K562 (cell line): ENCODE results near the gene SYF2. TPM values are rescaled to one million over a fixed set of nuclear protein-coding genes. Genes with fewer than 3 reads are reported as not detected.

Experiments
- ATAC-seq: fragments of 200-7000 bp; cut with Tn5 transposase; 3 replicates; pipeline ENCODE4 v1.9.1; 2020; ENCODE audit warnings: moderate library complexity
- BruUV-seq: library from RNA; stranded (reverse); fragments of 400-500 nt; replicated peaks from 2 replicates; lab custom pipeline; 2021; lab: Mats Ljungman, UMichigan
- CTCF ChIA-PET: fragments of 300-600 bp; formaldehyde crosslinking; extraction: SDS; loops from one replicate; lab custom pipeline; 2021; ENCODE audit warnings: low intra/inter-chr PET ratio; lab: Yijun Ruan, JAX
- POLR2A ChIA-PET: fragments of 300-600, 350-650 bp; sonication (Branson Sonifier 250); formaldehyde crosslinking; extraction: SDS; loops from one replicate; lab custom pipeline; 2021; ENCODE audit warnings: antibody characterized with exemption, inconsistent platforms; lab: Yijun Ruan, JAX
- DNase-seq, 4 experiments: peaks; one replicate each; pipeline versions ENCODE4 v3.0.0 to v3.0.0-alpha.2; 2011 to 2018; ENCODE audit warnings: low spot score in 3 of 4, mixed read lengths in 3 of 4; ENCODE audit errors: extremely low read depth in 1 of 4
- FAIRE-seq: peaks from 2 replicates; lab custom pipeline; 2011; peaks lifted over from hg19 to GRCh38; lab: Jason Lieb, UNC
- H2AFZ ChIP-seq: 2 replicates; pipeline ENCODE4 v1.6.0; 2011; ENCODE audit warnings: low read depth, low read length, control low read depth, inconsistent platforms
- H3K27ac ChIP-seq: fragments of 200-600 bp; 3 replicates; pipeline ENCODE4 v1.8.0; 2011; ENCODE audit warnings: low read depth, mild to moderate bottlenecking, control low read depth, inconsistent platforms, low read length, moderate library complexity, mixed read lengths; ENCODE audit errors: extremely low read depth
- H3K27me3 ChIP-seq, 2 experiments: fragments of 300-600 bp in 1 of 2; 2 replicates in 1 of 2; 3 replicates in 1 of 2; pipeline versions ENCODE4 v1.6.0 to v1.8.0; 2011; ENCODE audit warnings: inconsistent platforms in 2 of 2, low read length in 2 of 2, mild to moderate bottlenecking in 1 of 2, mixed read lengths in 1 of 2, moderate library complexity in 1 of 2; ENCODE audit not compliant: control insufficient read depth in 2 of 2, insufficient read depth in 2 of 2
- H3K36me3 ChIP-seq: fragments of 300-600 bp; 3 replicates; pipeline ENCODE4 v1.8.0; 2011; ENCODE audit warnings: mild to moderate bottlenecking, low read length, inconsistent platforms; ENCODE audit not compliant: control insufficient read depth, insufficient read depth
- H3K4me1 ChIP-seq, 2 experiments: fragments of 200-600 bp in 1 of 2; replicated peaks in 1 of 2; 2 replicates in 1 of 2; 3 replicates in 1 of 2; pipeline versions ENCODE4 v1.5.1 to v1.8.0; 2011; ENCODE audit warnings: inconsistent platforms in 2 of 2, low read length in 2 of 2, mild to moderate bottlenecking in 1 of 2, mixed read lengths in 1 of 2, moderate library complexity in 1 of 2; ENCODE audit not compliant: control insufficient read depth in 2 of 2, insufficient read depth in 2 of 2
- H3K4me2 ChIP-seq: 2 replicates; pipeline ENCODE4 v1.6.1; 2011; ENCODE audit warnings: low read length, control low read depth, inconsistent platforms, mixed read lengths; ENCODE audit not compliant: insufficient read depth
- H3K4me3 ChIP-seq: fragments of 200-600 bp; sonication (generic), shearing (Covaris generic); 2 replicates; pipeline ENCODE4 v1.5.1; 2016; ENCODE audit warnings: control low read depth, inconsistent platforms
- H3K79me2 ChIP-seq: fragments of 200-600 bp; 3 replicates; pipeline ENCODE4 v1.8.0; 2011; ENCODE audit warnings: low read length, inconsistent platforms; ENCODE audit not compliant: control insufficient read depth, insufficient read depth
- H3K9ac ChIP-seq, 2 experiments: 2 replicates each; pipeline versions ENCODE4 v1.6.0 to v1.6.1; 2011; ENCODE audit warnings: low read depth in 2 of 2, low read length in 2 of 2, control low read depth in 1 of 2, inconsistent platforms in 1 of 2, mild to moderate bottlenecking in 1 of 2, mixed read lengths in 1 of 2; ENCODE audit not compliant: insufficient read depth in 1 of 2
- H3K9me1 ChIP-seq: one replicate; pipeline ENCODE4 v1.6.0; 2011; ENCODE audit warnings: inconsistent platforms, mild to moderate bottlenecking, low read length, moderate library complexity; ENCODE audit not compliant: control insufficient read depth, insufficient read depth
- H3K9me3 ChIP-seq: replicated peaks from 2 replicates; pipeline ENCODE4 v1.5.1; 2011; ENCODE audit warnings: low read depth, low read length, inconsistent platforms; ENCODE audit not compliant: control insufficient read depth, insufficient read depth
- H4K20me1 ChIP-seq: replicated peaks from 2 replicates; pipeline ENCODE4 v1.6.1; 2011; ENCODE audit warnings: low read length, inconsistent platforms, mixed read lengths; ENCODE audit not compliant: control insufficient read depth, insufficient read depth
- BHLHE40 ChIP-seq: IDR thresholded peaks from 2 replicates; pipeline ENCODE4 v1.6.1; 2011; ENCODE audit warnings: low read length, improper control_type of control experiment
- CHAMP1 ChIP-seq: fragments of 450-650 bp; IDR thresholded peaks from 2 replicates; pipeline ENCODE4 v1.6.1; 2016; ENCODE audit warnings: mild to moderate bottlenecking
- DPF2 ChIP-seq: fragments of 450-650 bp; IDR thresholded peaks from 2 replicates; pipeline ENCODE4 v1.6.1; 2016
- E4F1 ChIP-seq: fragments of 250-450 bp; sonication (Bioruptor Pico); IDR thresholded peaks from 2 replicates; pipeline ENCODE4 v1.5.0; 2021; ENCODE audit warnings: mild to moderate bottlenecking, borderline replicate concordance
- HDAC8 ChIP-seq: fragments of 450-650 bp; IDR thresholded peaks from 2 replicates; pipeline ENCODE4 v1.6.1; 2016; ENCODE audit warnings: mild to moderate bottlenecking, missing genetic modification characterization, moderate library complexity, missing compliant biosample characterization
- HOXB6 ChIP-seq: fragments of 250-450 bp; sonication (Bioruptor Pico); IDR thresholded peaks from 2 replicates; pipeline ENCODE4 v1.5.1; 2022; ENCODE audit warnings: mild to moderate bottlenecking, borderline replicate concordance
- NCOA6 ChIP-seq: fragments of 450-650 bp; IDR thresholded peaks from 2 replicates; pipeline ENCODE4 v1.6.1; 2017; ENCODE audit warnings: mild to moderate bottlenecking
- SIRT6 ChIP-seq: IDR thresholded peaks from one replicate; pipeline ENCODE4 v1.6.1; 2012; ENCODE audit warnings: low read depth, mild to moderate bottlenecking, control low read depth, inconsistent platforms, low read length, moderate library complexity
- TGIF2 ChIP-seq: sonication (generic); formaldehyde crosslinking; IDR thresholded peaks from 2 replicates; pipeline ENCODE4 v1.8.1; 2022; ENCODE audit warnings: mild to moderate bottlenecking, missing genetic modification reagents, moderate library complexity
- USF2 ChIP-seq: sonication (generic); formaldehyde crosslinking; IDR thresholded peaks from 2 replicates; pipeline ENCODE4 v1.5.0; 2020; ENCODE audit warnings: missing genetic modification reagents
- ZC3H11A ChIP-seq: IDR thresholded peaks from 2 replicates; pipeline ENCODE4 v1.6.1; 2012; ENCODE audit warnings: low read depth, low read length, improper control_type of control experiment
- ZFP30 ChIP-seq: fragments of 250-450 bp; sonication (Bioruptor Pico); IDR thresholded peaks from 2 replicates; pipeline ENCODE4 v1.8.0; 2022; ENCODE audit warnings: moderate library complexity, mild to moderate bottlenecking, inconsistent platforms, borderline replicate concordance
- ZNF311 ChIP-seq: fragments of 250-450 bp; sonication (Bioruptor Pico); IDR thresholded peaks from 2 replicates; pipeline ENCODE4 v1.4.0; 2020; ENCODE audit warnings: mild to moderate bottlenecking, moderate library complexity
- WGBS: fragments of 100-300 bp; shearing (Covaris generic); methylation state at CpG from one replicate; pipeline ENCODE4 v1.1.6; 2016; ENCODE audit warnings: low coverage, mixed read lengths; ENCODE audit not compliant: insufficient coverage; ENCODE audit errors: missing lambda C conversion rate; 5-methylcytosine and 5-hydroxymethylcytosine counted together
- in situ Hi-C: fragments of 300-500 bp; cut with MboI; formaldehyde crosslinking; loops from 4 replicates; pipeline ENCODE4 v1.15.0; 2018; ENCODE audit warnings: inconsistent platforms, mixed read lengths
- intact Hi-C: fragments of 100-400 bp; cut with micrococcal nuclease; formaldehyde crosslinking; loops from 2 replicates; pipeline ENCODE4 v1.14.2; 2022
- polyA plus RNA-seq, 8 experiments: library from polyadenylated mRNA; depleted of rRNA in 4 of 8; stranded (reverse) in 5 of 8; unstranded in 3 of 8; fragments of >200 nt; fragmentation: Nextera tagmentation in 2 of 8; fragmentation: Illumina TruSeq in 1 of 8; extraction: Ambion mirVana in 2 of 8; extraction: Trizol in 1 of 8; gene quantifications; 2 replicates each; pipeline versions ENCODE4 v1.2.1 to v1.2.3, GENCODE V29; 2011 to 2014; ENCODE audit warnings: inconsistent platforms in 1 of 8, missing spikeins in 1 of 8
- total RNA-seq, 7 experiments: library from RNA; depleted of rRNA in 6 of 7; stranded (reverse); fragments of >200 nt in 6 of 7; fragmentation: Illumina TruSeq in 2 of 7; extraction: Trizol in 2 of 7; gene quantifications; 2 replicates each; pipeline versions ENCODE4 v1.2.1 to v1.2.3, GENCODE V29; 2011 to 2021; ENCODE audit warnings: low replicate concordance in 1 of 7

SYF2 gene
- total and polyA plus RNA-seq, 9 of the 15 experiments (the other 6 are each of a cell fraction or from before 2014, with no cell fraction given) = 20.9 to 69.0 (median 43.2) TPM

- H3K27me3 ChIP-seq = peaks cover 40 to 75% of the 10 kb centered on the region in 2 experiments
- CTCF ChIA-PET = no interaction called here
- DNase-seq = no peak
- POLR2A ChIA-PET = interaction anchor here (0.6 kb wide), 2 partner anchors 321 to 1054 kb away, joined by 3 read pairs; no protein-coding TSS in a partner anchor
- H3K79me2 ChIP-seq = no peaks in the 10 kb centered on the region
- FAIRE-seq = no peak
- ATAC-seq = no peak
- H3K36me3 ChIP-seq = no peaks in the 10 kb centered on the region
- 12% methylated on average over 21 of the region's 21 CpGs for WGBS
- intact Hi-C loops (no loop called here), in situ Hi-C loops (no loop called here)
- no peak overlapping the region for H3K4me2 ChIP-seq
- peak overlapping the region in 1 of 2 experiments; percentile 60; a peak in 1 of 4 replicates for H3K9ac ChIP-seq
- H2AFZ ChIP-seq = no peak overlapping the region
- no peak overlapping the region for H3K27ac ChIP-seq
- peaks cover 0 to 5% of the 10 kb centered on the region in 2 experiments; a peak in 1 of 5 replicates for H3K4me1 ChIP-seq
- no peaks in the 10 kb centered on the region for H4K20me1 ChIP-seq
- H3K4me3 ChIP-seq = no peak overlapping the region
- TF ChIP-seq BHLHE40 = peak; percentile 41; the same call in 1 of the 2 replicates
- TF ChIP-seq ZNF311 (CRISPR knock-in tag) = no peak
- peak; percentile 44; the same call in 1 of the 2 replicates for TF ChIP-seq USF2 (CRISPR knock-in tag)
- TF ChIP-seq SIRT6 = no peak
- no peak for TF ChIP-seq HDAC8 (tag)
- no peak for TF ChIP-seq NCOA6
- no peak for TF ChIP-seq DPF2
- TF ChIP-seq E4F1 (CRISPR knock-in tag) = no peak
- TF ChIP-seq TGIF2 = no peak
- no peak for TF ChIP-seq ZFP30 (CRISPR knock-in tag)
- TF ChIP-seq CHAMP1 = no peak
- TF ChIP-seq ZC3H11A = no peak
- no peak for TF ChIP-seq HOXB6 (CRISPR knock-in tag)
- no peaks in the 10 kb centered on the region for H3K9me1 ChIP-seq
- no TSS peak for BruUV-seq
- H3K9me3 ChIP-seq = no peaks in the 10 kb centered on the region
Observed at GRCh38 chr1:25183126-25183980, 48.9 kb downstream of the SYF2 start.
